Panc1 (cell line): ENCODE measurements around the gene ITM2C. TPM values are rescaled to one million over a fixed set of nuclear protein-coding genes. Genes with fewer than 3 reads are reported as not detected.
A peak's percentile ranks its signal among the peaks of the same experiment; 100 is the strongest.

Experiments used
- ATAC-seq: fragments of 200-7000 bp; cut with Tn5 transposase; 2 replicates; pipeline ENCODE4 v1.9.1; 2020; ENCODE audit warnings: mild to moderate bottlenecking, moderate library complexity
- BruUV-seq: library from RNA; stranded (reverse); fragments of 400-500 nt; replicated peaks from 2 replicates; lab custom pipeline; 2021; lab: Mats Ljungman, UMichigan
- CTCF ChIA-PET: fragments of 300-600 bp; sonication (Branson Sonifier 250); formaldehyde crosslinking; loops from one replicate; lab custom pipeline; 2022; ENCODE audit warnings: antibody characterized with exemption; lab: Charles Lee
- POLR2A ChIA-PET: fragments of 300-600 bp; sonication (Branson Sonifier 250); formaldehyde crosslinking; loops from one replicate; lab custom pipeline; 2022; ENCODE audit warnings: antibody characterized with exemption; lab: Charles Lee
- DNase-seq: peaks from one replicate; pipeline ENCODE4 v3.0.0-alpha.2; 2010; ENCODE audit warnings: low read depth, low spot score
- H3K27ac ChIP-seq: 2 replicates; pipeline ENCODE4 v1.5.1; 2011; ENCODE audit warnings: mild to moderate bottlenecking, low read length, inconsistent platforms
- H3K27me3 ChIP-seq: fragments of 200-500 bp; sonication (Bioruptor generic); 2 replicates; pipeline ENCODE4 v1.6.0; 2014; ENCODE audit warnings: low read length, inconsistent platforms; ENCODE audit not compliant: control insufficient read depth, insufficient read depth
- H3K36me3 ChIP-seq: fragments of 200-500 bp; sonication (Bioruptor generic); 2 replicates; pipeline ENCODE4 v1.5.1; 2014; ENCODE audit warnings: inconsistent platforms, mild to moderate bottlenecking, low read length, moderate library complexity; ENCODE audit not compliant: control insufficient read depth, insufficient read depth
- H3K4me1 ChIP-seq: 2 replicates; pipeline ENCODE4 v1.5.1; 2011; ENCODE audit warnings: inconsistent platforms, mild to moderate bottlenecking, low read length, moderate library complexity; ENCODE audit not compliant: control insufficient read depth, insufficient read depth
- H3K4me3 ChIP-seq, 2 experiments: 2 replicates each; pipeline ENCODE4 v1.5.1; 2011 to 2012; ENCODE audit warnings: low read depth in 2 of 2, low read length in 2 of 2, mild to moderate bottlenecking in 2 of 2, inconsistent platforms in 1 of 2, moderate library complexity in 1 of 2
- H3K9me3 ChIP-seq: fragments of 200-500 bp; sonication (Bioruptor generic); 2 replicates; pipeline ENCODE4 v1.5.1; 2014; ENCODE audit warnings: low read depth, mild to moderate bottlenecking, inconsistent platforms, low read length, moderate library complexity; ENCODE audit not compliant: control insufficient read depth, insufficient read depth
- CTCF ChIP-seq: fragments of 450-650 bp; IDR thresholded peaks from 2 replicates; pipeline ENCODE4 v1.5.1; 2017; ENCODE audit warnings: mild to moderate bottlenecking
- POLR2AphosphoS5 ChIP-seq: IDR thresholded peaks from 2 replicates; pipeline ENCODE4 v1.6.1; 2012; ENCODE audit warnings: mild to moderate bottlenecking, low read depth, low read length, moderate library complexity
- REST ChIP-seq, 2 experiments: IDR thresholded peaks; 2 replicates each; pipeline ENCODE4 v1.6.1; 2011 to 2012; ENCODE audit warnings: low read depth in 2 of 2, control low read depth in 1 of 2, low read length in 1 of 2, mild to moderate bottlenecking in 1 of 2, moderate library complexity in 1 of 2; ENCODE audit not compliant: insufficient read depth in 1 of 2
- SIN3A ChIP-seq: IDR thresholded peaks from 2 replicates; pipeline ENCODE4 v1.6.1; 2012; ENCODE audit warnings: low read depth, mild to moderate bottlenecking, low read length, moderate library complexity, borderline replicate concordance; ENCODE audit not compliant: insufficient read depth
- TCF7L2 ChIP-seq: IDR thresholded peaks from 2 replicates; pipeline ENCODE4 v1.6.1; 2011; ENCODE audit warnings: mild to moderate bottlenecking, low read depth, low read length, inconsistent platforms
- in situ Hi-C: cut with HindIII; loops from 2 replicates; pipeline ENCODE4 v1.10.0; 2016; ENCODE audit warnings: low sequenced_read_pairs, low pct_unique_long_range_greater_than_20kb
- intact Hi-C: fragments of 100-400 bp; cut with micrococcal nuclease; formaldehyde crosslinking; loops from one replicate; pipeline ENCODE4 v1.10.0; 2022; ENCODE audit not compliant: unreplicated experiment
- total RNA-seq: library from RNA; stranded (reverse); gene quantifications from one replicate; pipeline ENCODE4 v1.2.1, GENCODE V29; 2021; ENCODE audit not compliant: unreplicated experiment

Gene ITM2C
- total RNA-seq, 1 experiment from 2014 or later, result 114 TPM

GRCh38 chr2:230905448-230906421 is 41.0 kb downstream of the ITM2C start:
- no peak for ATAC-seq
- no peak overlapping the region for H3K27ac ChIP-seq
- DNase-seq, result no peak
- intact Hi-C loops (loop anchor here (10.0 kb wide), 1 partner anchor 81 kb away; no protein-coding TSS in a partner anchor), in situ Hi-C loops (no loop called here)
- no TSS peak for BruUV-seq
- no peak for TF ChIP-seq CTCF
- TF ChIP-seq POLR2AphosphoS5, result no peak
- no peak for TF ChIP-seq TCF7L2
- TF ChIP-seq REST (IDR thresholded peaks at IDR 0.05; ENCODE audit: insufficient read depth in 1 of 2, low read depth in 2 of 2, low read length in 1 of 2), result peak in 1 of 2 experiments; percentile 43; a peak in 1 of 4 replicates
- TF ChIP-seq SIN3A, result no peak
- CTCF ChIA-PET, result no interaction called here
- no peaks in the 10 kb centered on the region for H3K27me3 ChIP-seq
- no peaks in the 10 kb centered on the region for H3K4me1 ChIP-seq
- H3K4me3 ChIP-seq, result no peak overlapping the region
- H3K36me3 ChIP-seq, result no peaks in the 10 kb centered on the region
- H3K9me3 ChIP-seq, result no peaks in the 10 kb centered on the region
- POLR2A ChIA-PET, result no interaction called here

GRCh38 chr2:230906471-230907230 is 41.9 kb downstream of the ITM2C start:
- H3K9me3 ChIP-seq, result no peaks in the 10 kb centered on the region
- intact Hi-C loops, result loop anchor here (10.0 kb wide), 1 partner anchor 82 kb away; no protein-coding TSS in a partner anchor
- H3K27me3 ChIP-seq, result no peaks in the 10 kb centered on the region
- H3K4me3 ChIP-seq, result no peak overlapping the region
- ChIA-PET CTCF (no interaction called here), POLR2A (no interaction called here)
- ATAC-seq (no peak), DNase-seq (no peak)
- H3K36me3 ChIP-seq, result no peaks in the 10 kb centered on the region
- BruUV-seq, result no TSS peak
- H3K27ac ChIP-seq, result no peak overlapping the region
- in situ Hi-C loops, result no loop called here
- H3K4me1 ChIP-seq, result no peaks in the 10 kb centered on the region
- no peak for TF ChIP-seq CTCF
- no peak for TF ChIP-seq POLR2AphosphoS5
- no peak for TF ChIP-seq REST (IDR thresholded peaks at IDR 0.05; ENCODE audit: insufficient read depth in 1 of 2, low read depth in 2 of 2, low read length in 1 of 2)
- TF ChIP-seq TCF7L2, result no peak
- no peak for TF ChIP-seq SIN3A
